K562 (cell line): ENCODE data around the gene THAP4. TPM values are rescaled to one million over a fixed set of nuclear protein-coding genes. Genes with fewer than 3 reads are reported as not detected.

Experiments used
- ATAC-seq: fragments of 200-7000 bp; cut with Tn5 transposase; 3 replicates; pipeline ENCODE4 v1.9.1; 2020; ENCODE audit warnings: moderate library complexity
- BruUV-seq: library from RNA; stranded (reverse); fragments of 400-500 nt; replicated peaks from 2 replicates; lab custom pipeline; 2021; lab: Mats Ljungman, UMichigan
- CTCF ChIA-PET: fragments of 300-600 bp; formaldehyde crosslinking; extraction: SDS; loops from one replicate; lab custom pipeline; 2021; ENCODE audit warnings: low intra/inter-chr PET ratio; lab: Yijun Ruan, JAX
- POLR2A ChIA-PET: fragments of 300-600, 350-650 bp; sonication (Branson Sonifier 250); formaldehyde crosslinking; extraction: SDS; loops from one replicate; lab custom pipeline; 2021; ENCODE audit warnings: antibody characterized with exemption, inconsistent platforms; lab: Yijun Ruan, JAX
- DNase-seq, 4 experiments: peaks; one replicate each; pipeline versions ENCODE4 v3.0.0 to v3.0.0-alpha.2; 2011 to 2018; ENCODE audit warnings: low spot score in 3 of 4, mixed read lengths in 3 of 4; ENCODE audit errors: extremely low read depth in 1 of 4
- FAIRE-seq: peaks from 2 replicates; lab custom pipeline; 2011; peaks lifted over from hg19 to GRCh38; lab: Jason Lieb, UNC
- H2AFZ ChIP-seq: 2 replicates; pipeline ENCODE4 v1.6.0; 2011; ENCODE audit warnings: low read depth, low read length, control low read depth, inconsistent platforms
- H3K27ac ChIP-seq: fragments of 200-600 bp; 3 replicates; pipeline ENCODE4 v1.8.0; 2011; ENCODE audit warnings: low read depth, mild to moderate bottlenecking, control low read depth, inconsistent platforms, low read length, moderate library complexity, mixed read lengths; ENCODE audit errors: extremely low read depth
- H3K27me3 ChIP-seq, 2 experiments: fragments of 300-600 bp in 1 of 2; 2 replicates in 1 of 2; 3 replicates in 1 of 2; pipeline versions ENCODE4 v1.6.0 to v1.8.0; 2011; ENCODE audit warnings: inconsistent platforms in 2 of 2, low read length in 2 of 2, mild to moderate bottlenecking in 1 of 2, mixed read lengths in 1 of 2, moderate library complexity in 1 of 2; ENCODE audit not compliant: control insufficient read depth in 2 of 2, insufficient read depth in 2 of 2
- H3K36me3 ChIP-seq: fragments of 300-600 bp; 3 replicates; pipeline ENCODE4 v1.8.0; 2011; ENCODE audit warnings: mild to moderate bottlenecking, low read length, inconsistent platforms; ENCODE audit not compliant: control insufficient read depth, insufficient read depth
- H3K4me1 ChIP-seq, 2 experiments: fragments of 200-600 bp in 1 of 2; replicated peaks in 1 of 2; 2 replicates in 1 of 2; 3 replicates in 1 of 2; pipeline versions ENCODE4 v1.5.1 to v1.8.0; 2011; ENCODE audit warnings: inconsistent platforms in 2 of 2, low read length in 2 of 2, mild to moderate bottlenecking in 1 of 2, mixed read lengths in 1 of 2, moderate library complexity in 1 of 2; ENCODE audit not compliant: control insufficient read depth in 2 of 2, insufficient read depth in 2 of 2
- H3K4me2 ChIP-seq: 2 replicates; pipeline ENCODE4 v1.6.1; 2011; ENCODE audit warnings: low read length, control low read depth, inconsistent platforms, mixed read lengths; ENCODE audit not compliant: insufficient read depth
- H3K4me3 ChIP-seq: fragments of 200-600 bp; sonication (generic), shearing (Covaris generic); 2 replicates; pipeline ENCODE4 v1.5.1; 2016; ENCODE audit warnings: control low read depth, inconsistent platforms
- H3K79me2 ChIP-seq: fragments of 200-600 bp; 3 replicates; pipeline ENCODE4 v1.8.0; 2011; ENCODE audit warnings: low read length, inconsistent platforms; ENCODE audit not compliant: control insufficient read depth, insufficient read depth
- H3K9ac ChIP-seq, 2 experiments: 2 replicates each; pipeline versions ENCODE4 v1.6.0 to v1.6.1; 2011; ENCODE audit warnings: low read depth in 2 of 2, low read length in 2 of 2, control low read depth in 1 of 2, inconsistent platforms in 1 of 2, mild to moderate bottlenecking in 1 of 2, mixed read lengths in 1 of 2; ENCODE audit not compliant: insufficient read depth in 1 of 2
- H3K9me1 ChIP-seq: one replicate; pipeline ENCODE4 v1.6.0; 2011; ENCODE audit warnings: inconsistent platforms, mild to moderate bottlenecking, low read length, moderate library complexity; ENCODE audit not compliant: control insufficient read depth, insufficient read depth
- H3K9me3 ChIP-seq: replicated peaks from 2 replicates; pipeline ENCODE4 v1.5.1; 2011; ENCODE audit warnings: low read depth, low read length, inconsistent platforms; ENCODE audit not compliant: control insufficient read depth, insufficient read depth
- H4K20me1 ChIP-seq: replicated peaks from 2 replicates; pipeline ENCODE4 v1.6.1; 2011; ENCODE audit warnings: low read length, inconsistent platforms, mixed read lengths; ENCODE audit not compliant: control insufficient read depth, insufficient read depth
- CXXC5 ChIP-seq: fragments of 250-450 bp; sonication (Bioruptor Pico); IDR thresholded peaks from 2 replicates; pipeline ENCODE4 v1.8.0; 2022; ENCODE audit warnings: inconsistent platforms, mild to moderate bottlenecking, moderate library complexity
- HMG20A ChIP-seq: fragments of 450-650 bp; formaldehyde crosslinking; conservative IDR thresholded peaks from 2 replicates; pipeline ENCODE4 v1.4.0; 2020; ENCODE audit warnings: mild to moderate bottlenecking, mixed read lengths
- KDM5B ChIP-seq: fragments of 200-600 bp; sonication (generic); IDR thresholded peaks from 2 replicates; pipeline ENCODE4 v1.6.1; 2012; ENCODE audit warnings: low read depth, mild to moderate bottlenecking, moderate library complexity, low read length, control low read depth, inconsistent platforms; ENCODE audit not compliant: insufficient replicate concordance
- STAT5B ChIP-seq: fragments of 250-450 bp; sonication (Bioruptor Pico); IDR thresholded peaks from 2 replicates; pipeline ENCODE4 v1.8.0; 2021; ENCODE audit warnings: mild to moderate bottlenecking, inconsistent platforms
- TCF7 ChIP-seq: sonication (generic); IDR thresholded peaks from 2 replicates; pipeline ENCODE4 v1.6.1; 2016; ENCODE audit warnings: antibody characterized with exemption, borderline replicate concordance
- ZBTB7A ChIP-seq: IDR thresholded peaks from 2 replicates; pipeline ENCODE4 v1.6.1; 2011; ENCODE audit warnings: low read depth, mild to moderate bottlenecking, low read length, moderate library complexity, borderline replicate concordance; ENCODE audit not compliant: control insufficient read depth
- ZNF175 ChIP-seq: fragments of 200-800 bp; sonication (Bioruptor generic); IDR thresholded peaks from 2 replicates; pipeline ENCODE4 v1.6.1; 2016; ENCODE audit warnings: low read depth, mild to moderate bottlenecking, missing genetic modification characterization, missing compliant biosample characterization
- WGBS: fragments of 100-300 bp; shearing (Covaris generic); methylation state at CpG from one replicate; pipeline ENCODE4 v1.1.6; 2016; ENCODE audit warnings: low coverage, mixed read lengths; ENCODE audit not compliant: insufficient coverage; ENCODE audit errors: missing lambda C conversion rate; 5-methylcytosine and 5-hydroxymethylcytosine counted together
- in situ Hi-C: fragments of 300-500 bp; cut with MboI; formaldehyde crosslinking; loops from 4 replicates; pipeline ENCODE4 v1.15.0; 2018; ENCODE audit warnings: inconsistent platforms, mixed read lengths
- intact Hi-C: fragments of 100-400 bp; cut with micrococcal nuclease; formaldehyde crosslinking; loops from 2 replicates; pipeline ENCODE4 v1.14.2; 2022
- polyA plus RNA-seq, 8 experiments: library from polyadenylated mRNA; depleted of rRNA in 4 of 8; stranded (reverse) in 5 of 8; unstranded in 3 of 8; fragments of >200 nt; fragmentation: Nextera tagmentation in 2 of 8; fragmentation: Illumina TruSeq in 1 of 8; extraction: Ambion mirVana in 2 of 8; extraction: Trizol in 1 of 8; gene quantifications; 2 replicates each; pipeline versions ENCODE4 v1.2.1 to v1.2.3, GENCODE V29; 2011 to 2014; ENCODE audit warnings: inconsistent platforms in 1 of 8, missing spikeins in 1 of 8
- total RNA-seq, 7 experiments: library from RNA; depleted of rRNA in 6 of 7; stranded (reverse); fragments of >200 nt in 6 of 7; fragmentation: Illumina TruSeq in 2 of 7; extraction: Trizol in 2 of 7; gene quantifications; 2 replicates each; pipeline versions ENCODE4 v1.2.1 to v1.2.3, GENCODE V29; 2011 to 2021; ENCODE audit warnings: low replicate concordance in 1 of 7
- TF ChIP-seq, protein P1 (sequence below): fragments of 250-450 bp; sonication (Bioruptor Pico); IDR thresholded peaks from 2 replicates; pipeline ENCODE4 v1.4.0; 2020; ENCODE audit warnings: mild to moderate bottlenecking, moderate library complexity
- TF ChIP-seq, protein P2 (sequence below): fragments of 250-450 bp; sonication (Bioruptor Pico); IDR thresholded peaks from 2 replicates; pipeline ENCODE4 v1.8.0; 2021; ENCODE audit warnings: moderate library complexity, mild to moderate bottlenecking, inconsistent platforms
- TF ChIP-seq, protein P3 (sequence below), 2 experiments: fragments of 450-650 bp; IDR thresholded peaks; 2 replicates each; pipeline ENCODE4 v1.6.1; 2016
- TF ChIP-seq, protein P4 (sequence below): IDR thresholded peaks from 3 replicates; pipeline ENCODE4 v1.6.1; 2011; ENCODE audit warnings: borderline replicate concordance, mild to moderate bottlenecking, moderate library complexity; ENCODE audit not compliant: insufficient read length; ENCODE audit errors: extremely low read depth

The THAP4 gene
- total and polyA plus RNA-seq, 9 of the 15 experiments (the other 6 are each of a cell fraction or from before 2014, with no cell fraction given), result 8.6 to 60.9 (median 43.9) TPM

DNA sequence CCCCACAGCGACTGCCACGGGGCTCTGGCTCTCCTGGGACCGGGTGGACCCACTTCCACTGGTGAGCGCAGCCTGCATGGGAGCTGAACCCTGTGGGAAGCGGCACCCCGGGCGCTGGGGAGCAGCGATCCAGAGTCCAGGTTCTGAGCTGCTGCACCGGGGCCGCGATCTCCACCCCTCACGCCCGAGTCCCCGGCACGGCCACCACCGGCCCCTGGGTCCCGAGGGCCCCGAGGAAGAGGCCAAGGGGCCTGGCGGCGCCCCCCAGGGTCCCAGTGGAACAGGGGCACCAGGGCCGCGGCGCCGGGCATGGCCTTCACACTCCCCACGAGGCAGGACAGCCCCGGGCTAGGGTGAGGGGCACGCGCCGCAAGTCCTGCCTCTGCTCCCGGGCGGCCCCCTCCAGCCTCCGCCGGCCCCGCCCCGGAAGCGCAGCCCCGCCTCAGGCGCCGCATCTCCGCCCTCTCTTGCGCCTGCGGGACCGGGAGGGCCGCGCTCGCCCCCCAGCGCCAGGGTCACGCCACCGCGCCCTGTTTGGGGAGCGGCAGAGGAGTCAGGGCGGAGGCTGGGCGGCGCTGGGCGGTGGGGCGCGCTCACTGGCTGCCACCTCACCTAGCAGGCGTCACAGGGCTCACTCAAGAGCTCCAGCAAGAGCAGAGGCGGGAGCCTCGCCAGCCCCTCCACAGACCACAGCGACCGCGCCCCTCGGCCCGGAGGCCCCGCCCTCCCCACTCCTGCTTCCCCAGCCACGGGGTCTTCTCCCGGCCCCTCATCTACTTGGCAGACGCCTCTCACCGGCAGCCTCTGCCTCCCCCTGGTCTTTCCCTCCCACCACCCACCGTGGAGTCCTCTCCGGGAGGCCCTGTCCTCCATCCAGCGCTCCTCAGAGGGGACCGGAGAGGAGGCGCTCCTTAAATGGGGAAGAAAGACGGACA is 26.8 kb downstream of the THAP4 start:
- FAIRE-seq, result peak; percentile 58
- in situ Hi-C loops (no loop called here), intact Hi-C loops (loop anchor here (2.0 kb wide), 1 partner anchor 253 kb away; the partner anchor contains the start of gene FARP2)
- no peak for TF ChIP-seq TCF7
- TF ChIP-seq CXXC5 (CRISPR knock-in tag), result peak; percentile 62
- TF ChIP-seq HMG20A (CRISPR knock-in tag), result no peak
- TF ChIP-seq ZBTB7A, result peak; percentile 44; the same call in 1 of the 2 replicates
- TF ChIP-seq ZNF175 (CRISPR knock-in tag), result no peak
- no peak for TF ChIP-seq STAT5B (CRISPR knock-in tag)
- TF ChIP-seq, protein P1, sequence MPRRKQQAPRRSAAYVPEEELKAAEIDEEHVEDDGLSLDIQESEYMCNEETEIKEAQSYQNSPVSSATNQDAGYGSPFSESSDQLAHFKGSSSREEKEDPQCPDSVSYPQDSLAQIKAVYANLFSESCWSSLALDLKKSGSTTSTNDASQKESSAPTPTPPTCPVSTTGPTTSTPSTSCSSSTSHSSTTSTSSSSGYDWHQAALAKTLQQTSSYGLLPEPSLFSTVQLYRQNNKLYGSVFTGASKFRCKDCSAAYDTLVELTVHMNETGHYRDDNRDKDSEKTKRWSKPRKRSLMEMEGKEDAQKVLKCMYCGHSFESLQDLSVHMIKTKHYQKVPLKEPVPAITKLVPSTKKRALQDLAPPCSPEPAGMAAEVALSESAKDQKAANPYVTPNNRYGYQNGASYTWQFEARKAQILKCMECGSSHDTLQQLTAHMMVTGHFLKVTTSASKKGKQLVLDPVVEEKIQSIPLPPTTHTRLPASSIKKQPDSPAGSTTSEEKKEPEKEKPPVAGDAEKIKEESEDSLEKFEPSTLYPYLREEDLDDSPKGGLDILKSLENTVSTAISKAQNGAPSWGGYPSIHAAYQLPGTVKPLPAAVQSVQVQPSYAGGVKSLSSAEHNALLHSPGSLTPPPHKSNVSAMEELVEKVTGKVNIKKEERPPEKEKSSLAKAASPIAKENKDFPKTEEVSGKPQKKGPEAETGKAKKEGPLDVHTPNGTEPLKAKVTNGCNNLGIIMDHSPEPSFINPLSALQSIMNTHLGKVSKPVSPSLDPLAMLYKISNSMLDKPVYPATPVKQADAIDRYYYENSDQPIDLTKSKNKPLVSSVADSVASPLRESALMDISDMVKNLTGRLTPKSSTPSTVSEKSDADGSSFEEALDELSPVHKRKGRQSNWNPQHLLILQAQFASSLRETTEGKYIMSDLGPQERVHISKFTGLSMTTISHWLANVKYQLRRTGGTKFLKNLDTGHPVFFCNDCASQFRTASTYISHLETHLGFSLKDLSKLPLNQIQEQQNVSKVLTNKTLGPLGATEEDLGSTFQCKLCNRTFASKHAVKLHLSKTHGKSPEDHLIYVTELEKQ, result no peak
- peak; percentile 46 for TF ChIP-seq KDM5B
- TF ChIP-seq, protein P2, sequence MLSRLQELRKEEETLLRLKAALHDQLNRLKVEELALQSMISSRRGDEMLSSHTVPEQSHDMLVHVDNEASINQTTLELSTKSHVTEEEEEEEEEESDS (CRISPR knock-in tag), result no peak
- TF ChIP-seq, protein P3, sequence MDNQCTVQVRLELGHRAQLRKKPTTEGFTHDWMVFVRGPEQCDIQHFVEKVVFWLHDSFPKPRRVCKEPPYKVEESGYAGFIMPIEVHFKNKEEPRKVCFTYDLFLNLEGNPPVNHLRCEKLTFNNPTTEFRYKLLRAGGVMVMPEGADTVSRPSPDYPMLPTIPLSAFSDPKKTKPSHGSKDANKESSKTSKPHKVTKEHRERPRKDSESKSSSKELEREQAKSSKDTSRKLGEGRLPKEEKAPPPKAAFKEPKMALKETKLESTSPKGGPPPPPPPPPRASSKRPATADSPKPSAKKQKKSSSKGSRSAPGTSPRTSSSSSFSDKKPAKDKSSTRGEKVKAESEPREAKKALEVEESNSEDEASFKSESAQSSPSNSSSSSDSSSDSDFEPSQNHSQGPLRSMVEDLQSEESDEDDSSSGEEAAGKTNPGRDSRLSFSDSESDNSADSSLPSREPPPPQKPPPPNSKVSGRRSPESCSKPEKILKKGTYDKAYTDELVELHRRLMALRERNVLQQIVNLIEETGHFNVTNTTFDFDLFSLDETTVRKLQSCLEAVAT (IDR thresholded peaks at IDR 0.05), result no peak
- TF ChIP-seq, protein P4, sequence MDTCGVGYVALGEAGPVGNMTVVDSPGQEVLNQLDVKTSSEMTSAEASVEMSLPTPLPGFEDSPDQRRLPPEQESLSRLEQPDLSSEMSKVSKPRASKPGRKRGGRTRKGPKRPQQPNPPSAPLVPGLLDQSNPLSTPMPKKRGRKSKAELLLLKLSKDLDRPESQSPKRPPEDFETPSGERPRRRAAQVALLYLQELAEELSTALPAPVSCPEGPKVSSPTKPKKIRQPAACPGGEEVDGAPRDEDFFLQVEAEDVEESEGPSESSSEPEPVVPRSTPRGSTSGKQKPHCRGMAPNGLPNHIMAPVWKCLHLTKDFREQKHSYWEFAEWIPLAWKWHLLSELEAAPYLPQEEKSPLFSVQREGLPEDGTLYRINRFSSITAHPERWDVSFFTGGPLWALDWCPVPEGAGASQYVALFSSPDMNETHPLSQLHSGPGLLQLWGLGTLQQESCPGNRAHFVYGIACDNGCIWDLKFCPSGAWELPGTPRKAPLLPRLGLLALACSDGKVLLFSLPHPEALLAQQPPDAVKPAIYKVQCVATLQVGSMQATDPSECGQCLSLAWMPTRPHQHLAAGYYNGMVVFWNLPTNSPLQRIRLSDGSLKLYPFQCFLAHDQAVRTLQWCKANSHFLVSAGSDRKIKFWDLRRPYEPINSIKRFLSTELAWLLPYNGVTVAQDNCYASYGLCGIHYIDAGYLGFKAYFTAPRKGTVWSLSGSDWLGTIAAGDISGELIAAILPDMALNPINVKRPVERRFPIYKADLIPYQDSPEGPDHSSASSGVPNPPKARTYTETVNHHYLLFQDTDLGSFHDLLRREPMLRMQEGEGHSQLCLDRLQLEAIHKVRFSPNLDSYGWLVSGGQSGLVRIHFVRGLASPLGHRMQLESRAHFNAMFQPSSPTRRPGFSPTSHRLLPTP, result no peak

More for the DNA sequence above, 26.8 kb downstream of the THAP4 start:
- peaks cover 0 to 23% of the 10 kb centered on the region in 2 experiments; a peak in 3 of 5 replicates for H3K4me1 ChIP-seq
- peak overlapping the region; percentile 63 to 88 for H3K9ac ChIP-seq
- peak overlapping the region; percentile 74 for H3K27ac ChIP-seq
- H3K4me3 ChIP-seq, result peak overlapping the region; percentile 51
- peaks cover 40% of the 10 kb centered on the region; the same call in 2 of the 3 replicates for H3K36me3 ChIP-seq
- H2AFZ ChIP-seq, result peak overlapping the region; percentile 63; the same call in 1 of the 2 replicates
- H3K9me1 ChIP-seq, result no peaks in the 10 kb centered on the region
- DNase-seq (peak; percentile 87 to 90 (median 90)), ATAC-seq (peak; percentile 100)
- 21% methylated on average over 12 of the region's 76 CpGs for WGBS
- no peaks in the 10 kb centered on the region for H3K9me3 ChIP-seq
- ChIA-PET POLR2A (interaction anchor here (0.8 to 1.6 kb wide), 3 partner anchors 8 to 18 kb away, joined by 3 to 6 read pairs (median 4); no protein-coding TSS in a partner anchor), CTCF (no interaction called here)
- peaks cover 41% of the 10 kb centered on the region for H3K79me2 ChIP-seq
- H3K27me3 ChIP-seq, result no peaks in the 10 kb centered on the region
- no TSS peak for BruUV-seq
- no peaks in the 10 kb centered on the region for H4K20me1 ChIP-seq
- peak overlapping the region; percentile 63 for H3K4me2 ChIP-seq
